Neural progenitor cell (in vitro differentiated cells): Measurements from ENCODE around the gene MDN1.

Experiments used
- CTCF ChIP-seq: fragments of 200-600 bp; sonication (generic); IDR thresholded peaks from 2 replicates; pipeline ENCODE4 v1.5.1; 2017; ENCODE audit warnings: antibody characterized with exemption, mild to moderate bottlenecking
- EZH2 ChIP-seq: fragments of 200-600 bp; sonication (generic); IDR thresholded peaks from 2 replicates; pipeline ENCODE4 v1.6.1; 2017; ENCODE audit warnings: antibody characterized with exemption, mild to moderate bottlenecking, moderate library complexity
- EZH2phosphoT487 ChIP-seq: fragments of 200-600 bp; sonication (generic); IDR thresholded peaks from 2 replicates; pipeline ENCODE4 v1.6.1; 2017; ENCODE audit warnings: antibody characterized with exemption

DNA sequence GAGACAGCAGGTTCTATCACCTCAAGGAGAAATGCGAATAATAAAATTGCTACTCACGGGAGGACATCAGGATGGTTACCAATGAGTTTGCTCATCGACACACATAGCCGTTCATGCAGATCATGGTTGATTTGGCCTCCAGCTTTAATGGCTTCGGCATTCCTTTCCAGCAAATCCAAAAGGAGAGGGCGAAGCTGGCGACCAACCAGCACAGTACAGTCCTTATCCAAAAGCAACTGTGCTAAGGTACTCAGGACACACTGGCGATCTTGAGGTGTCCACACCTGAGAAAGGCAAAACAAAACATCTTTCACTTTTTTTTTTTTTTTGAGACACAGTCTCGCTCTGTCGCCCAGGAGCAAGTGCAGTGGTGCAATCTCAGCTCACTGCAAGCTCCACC, 16.3 kb downstream of the MDN1 start:
- TF ChIP-seq EZH2phosphoT487 (no peak), CTCF (no peak), EZH2 (no peak)
